Type B pancreatic cell (in vitro differentiated cells): ENCODE results near the gene BPIFB2. TPM values are rescaled to one million over a fixed set of nuclear protein-coding genes. Genes with fewer than 3 reads are reported as not detected.
A peak's percentile ranks its signal among the peaks of the same experiment; 100 is the strongest.

Experiments used
- DNase-seq: peaks from one replicate; pipeline ENCODE4 v3.0.0; 2021; ENCODE audit warnings: mixed read lengths; ENCODE audit not compliant: unreplicated experiment; ENCODE audit errors: extremely low spot score
- H3K27ac Mint-ChIP-seq: 2 replicates; pipeline ENCODE4 v1.8.0; 2021; ENCODE audit warnings: mild to moderate bottlenecking, mixed read lengths
- H3K27me3 Mint-ChIP-seq: 2 replicates; pipeline ENCODE4 v1.8.0; 2021; ENCODE audit warnings: mixed read lengths
- H3K36me3 Mint-ChIP-seq: 2 replicates; pipeline ENCODE4 v1.8.0; 2021; ENCODE audit warnings: mixed read lengths
- H3K4me1 Mint-ChIP-seq: one replicate; pipeline ENCODE4 v1.8.0; 2021; ENCODE audit warnings: mixed read lengths; ENCODE audit not compliant: unreplicated experiment
- H3K4me3 Mint-ChIP-seq: 2 replicates; pipeline ENCODE4 v1.8.0; 2021; ENCODE audit warnings: mild to moderate bottlenecking, mixed read lengths
- H3K9me3 Mint-ChIP-seq: 2 replicates; pipeline ENCODE4 v1.8.0; 2021; ENCODE audit warnings: mixed read lengths
- total RNA-seq: library from RNA; stranded (reverse); gene quantifications from 2 replicates; pipeline ENCODE4 v1.2.1, GENCODE V29; 2021; ENCODE audit warnings: low replicate concordance
- TF ChIP-seq, protein P1 (sequence below): fragments of 200-600 bp; sonication (generic); conservative IDR thresholded peaks from 2 replicates; pipeline ENCODE4 v1.5.0; 2021; ENCODE audit warnings: antibody characterized with exemption, mild to moderate bottlenecking

BPIFB2 gene
- total RNA-seq, 1 donor from 2014 or later, result 0.22 TPM

DNA sequence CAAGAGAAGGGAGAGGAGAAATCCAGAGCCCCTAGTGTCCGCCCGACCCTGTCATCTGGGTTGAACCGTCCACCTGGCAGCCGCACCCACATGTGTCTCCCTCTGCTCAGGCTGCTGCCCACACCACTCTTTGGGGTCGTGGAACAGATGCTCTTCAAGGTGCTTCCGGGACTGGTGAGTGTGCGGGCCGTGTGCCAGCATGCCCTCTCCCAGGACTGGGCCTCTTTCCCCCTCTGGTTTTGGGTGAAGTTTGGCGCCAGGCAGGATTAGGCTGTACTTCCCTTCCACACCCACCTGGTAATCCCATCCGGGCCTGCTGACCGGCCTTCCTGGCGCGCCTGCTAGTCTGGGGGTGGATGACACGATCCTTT, 54.1 kb downstream of the BPIFB2 start:
- Mint-ChIP-seq H3K4me1 (no peaks in the 10 kb centered on the region), H3K4me3 (no peak overlapping the region), H3K27me3 (peaks cover 5% of the 10 kb centered on the region), H3K9me3 (no peaks in the 10 kb centered on the region), H3K36me3 (no peaks in the 10 kb centered on the region), H3K27ac (no peak overlapping the region)
- no peak for DNase-seq
- TF ChIP-seq, protein P1, sequence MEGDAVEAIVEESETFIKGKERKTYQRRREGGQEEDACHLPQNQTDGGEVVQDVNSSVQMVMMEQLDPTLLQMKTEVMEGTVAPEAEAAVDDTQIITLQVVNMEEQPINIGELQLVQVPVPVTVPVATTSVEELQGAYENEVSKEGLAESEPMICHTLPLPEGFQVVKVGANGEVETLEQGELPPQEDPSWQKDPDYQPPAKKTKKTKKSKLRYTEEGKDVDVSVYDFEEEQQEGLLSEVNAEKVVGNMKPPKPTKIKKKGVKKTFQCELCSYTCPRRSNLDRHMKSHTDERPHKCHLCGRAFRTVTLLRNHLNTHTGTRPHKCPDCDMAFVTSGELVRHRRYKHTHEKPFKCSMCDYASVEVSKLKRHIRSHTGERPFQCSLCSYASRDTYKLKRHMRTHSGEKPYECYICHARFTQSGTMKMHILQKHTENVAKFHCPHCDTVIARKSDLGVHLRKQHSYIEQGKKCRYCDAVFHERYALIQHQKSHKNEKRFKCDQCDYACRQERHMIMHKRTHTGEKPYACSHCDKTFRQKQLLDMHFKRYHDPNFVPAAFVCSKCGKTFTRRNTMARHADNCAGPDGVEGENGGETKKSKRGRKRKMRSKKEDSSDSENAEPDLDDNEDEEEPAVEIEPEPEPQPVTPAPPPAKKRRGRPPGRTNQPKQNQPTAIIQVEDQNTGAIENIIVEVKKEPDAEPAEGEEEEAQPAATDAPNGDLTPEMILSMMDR, result no peak

GRCh38 chr20:33062105-33062824, 54.8 kb downstream of the BPIFB2 start:
- Mint-ChIP-seq H3K27me3 (peaks cover 11% of the 10 kb centered on the region), H3K4me1 (no peaks in the 10 kb centered on the region), H3K36me3 (no peaks in the 10 kb centered on the region), H3K27ac (no peak overlapping the region), H3K4me3 (no peak overlapping the region), H3K9me3 (no peaks in the 10 kb centered on the region)
- DNase-seq, result no peak
- TF ChIP-seq, protein P1, result no peak

DNA sequence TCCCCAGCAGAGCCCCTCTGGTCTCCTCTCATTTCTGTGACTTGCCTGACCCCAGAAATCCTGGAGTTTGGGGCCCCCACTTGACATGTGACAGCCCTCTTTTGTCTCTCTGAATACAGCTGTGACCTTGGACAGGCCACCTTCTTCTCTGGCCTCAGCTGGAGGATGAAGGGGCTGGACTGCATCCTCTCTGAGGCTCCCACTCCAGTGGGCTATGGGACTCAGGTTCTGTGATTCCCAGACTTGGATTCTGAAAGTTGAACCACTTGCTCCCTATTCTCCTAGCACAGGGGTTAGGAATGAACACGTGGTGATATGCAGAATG, 55.3 kb downstream of the BPIFB2 start:
- Mint-ChIP-seq H3K27me3 (peaks cover 12% of the 10 kb centered on the region), H3K9me3 (no peaks in the 10 kb centered on the region), H3K4me1 (no peaks in the 10 kb centered on the region), H3K27ac (no peak overlapping the region), H3K4me3 (no peak overlapping the region), H3K36me3 (no peaks in the 10 kb centered on the region)
- TF ChIP-seq, protein P1, result no peak
- DNase-seq, result no peak

- no peaks in the 10 kb centered on the region for H3K36me3 Mint-ChIP-seq
- H3K27me3 Mint-ChIP-seq, result peaks cover 9% of the 10 kb centered on the region
- TF ChIP-seq, protein P1, result no peak
- no peak for DNase-seq
- H3K4me3 Mint-ChIP-seq, result no peak overlapping the region
- no peaks in the 10 kb centered on the region for H3K4me1 Mint-ChIP-seq
- no peaks in the 10 kb centered on the region for H3K9me3 Mint-ChIP-seq
- H3K27ac Mint-ChIP-seq, result no peak overlapping the region
Observed at GRCh38 chr20:33063271-33063670, 55.8 kb downstream of the BPIFB2 start.

- peak overlapping the region; percentile 49 for H3K27ac Mint-ChIP-seq
- no peaks in the 10 kb centered on the region for H3K9me3 Mint-ChIP-seq
- TF ChIP-seq, protein P1, result no peak
- no peaks in the 10 kb centered on the region for H3K36me3 Mint-ChIP-seq
- H3K4me3 Mint-ChIP-seq, result no peak overlapping the region
- DNase-seq, result no peak
- H3K4me1 Mint-ChIP-seq, result no peaks in the 10 kb centered on the region
- peaks cover 16% of the 10 kb centered on the region for H3K27me3 Mint-ChIP-seq
Observed at GRCh38 chr20:33064572-33065287, 57.2 kb downstream of the BPIFB2 start.
